Peyer's patch (tissue), 4 donors: ENCODE measurements around the gene PSMC3. TPM values are rescaled to one million over a fixed set of nuclear protein-coding genes. Genes with fewer than 3 reads are reported as not detected.
A peak's percentile ranks its signal among the peaks of the same experiment; 100 is the strongest.

Source experiments
- DNase-seq, 3 donors: peaks; one replicate each; pipeline ENCODE4 v3.0.0-alpha.2; 2017 to 2019
- H3K27ac ChIP-seq, 4 donors: fragments of 200-600 bp; sonication (generic); one replicate each; pipeline ENCODE4 v1.5.1; 2016 to 2019
- H3K27me3 ChIP-seq, 2 donors: fragments of 200-600 bp; sonication (generic); one replicate each; pipeline ENCODE4 v1.5.1; 2019
- H3K36me3 ChIP-seq, 3 donors: fragments of 200-600 bp; sonication (generic); one replicate each; pipeline ENCODE4 v1.5.1; 2016 to 2019
- H3K4me1 ChIP-seq, 4 donors: fragments of 200-600 bp; sonication (generic); one replicate each; pipeline ENCODE4 v1.5.1; 2016 to 2019
- H3K4me3 ChIP-seq, 4 donors: fragments of 200-600 bp; sonication (generic); 1 replicate in 3 of 4; 2 replicates in 1 of 4; pipeline ENCODE4 v1.5.1; 2016 to 2019; ENCODE audit warnings: mild to moderate bottlenecking in 1 of 4
- H3K9me3 ChIP-seq, 4 donors: fragments of 200-600 bp; sonication (generic); one replicate each; pipeline ENCODE4 v1.5.1; 2016 to 2019; ENCODE audit warnings: mild to moderate bottlenecking in 1 of 4
- POLR2A ChIP-seq, 2 donors: fragments of 450-650 bp; IDR thresholded peaks; one replicate each; pipeline ENCODE4 v1.5.1; 2017; ENCODE audit warnings: antibody characterized with exemption in 2 of 2, mild to moderate bottlenecking in 2 of 2, moderate library complexity in 2 of 2
- total RNA-seq, 4 donors: library from RNA; depleted of rRNA; stranded (reverse); fragments of >200 nt; gene quantifications; one replicate each; pipeline ENCODE4 v1.1.0, GENCODE V29; 2016
- TF ChIP-seq, protein P1 (sequence below), 6 experiments: fragments of 450-650 bp in 4 of 6; fragments of 200-600 bp in 2 of 6; sonication (generic) in 1 of 6; IDR thresholded peaks; one replicate each; pipeline ENCODE4 v1.5.1; 2017 to 2019; ENCODE audit warnings: antibody characterized with exemption in 6 of 6, mild to moderate bottlenecking in 3 of 6, moderate library complexity in 1 of 6

Gene PSMC3
- total RNA-seq, 4 donors from 2014 or later = 47.6 to 121 (median 70.9) TPM

DNA sequence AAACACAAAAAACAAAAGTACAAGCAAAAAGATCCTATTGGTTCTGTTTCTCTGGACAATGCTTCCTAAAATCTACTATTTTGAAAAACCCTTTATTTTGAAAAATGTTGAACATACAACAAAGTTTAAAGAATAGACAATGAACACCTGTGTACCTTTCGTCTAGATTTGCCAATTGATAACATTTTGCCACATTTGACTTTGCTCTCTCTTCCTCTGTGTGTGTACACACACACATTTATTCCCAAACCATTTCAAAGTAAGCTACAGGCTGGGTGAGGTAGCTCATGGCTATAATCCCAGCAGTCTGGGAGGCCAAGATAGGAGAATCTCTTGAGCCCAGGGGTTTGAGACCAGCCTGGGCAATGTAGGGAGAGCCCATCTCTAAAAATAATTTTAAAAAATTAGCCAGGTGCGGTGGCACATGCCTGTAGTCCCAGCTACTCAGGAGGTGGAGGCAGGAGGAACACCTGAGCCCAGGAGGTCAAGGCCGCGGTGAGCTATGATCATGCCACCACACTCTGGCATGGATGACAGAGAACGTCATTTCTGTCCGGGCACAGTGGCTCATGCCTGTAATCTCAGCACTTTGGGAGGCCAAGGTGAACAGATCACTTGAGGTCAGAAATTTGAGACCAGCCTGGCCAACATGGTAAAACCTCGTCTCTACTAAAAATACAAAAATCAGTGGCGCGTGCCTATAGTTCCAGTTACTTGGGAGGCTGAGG lies 5.3 kb upstream of the PSMC3 start:
- TF ChIP-seq, protein P1, sequence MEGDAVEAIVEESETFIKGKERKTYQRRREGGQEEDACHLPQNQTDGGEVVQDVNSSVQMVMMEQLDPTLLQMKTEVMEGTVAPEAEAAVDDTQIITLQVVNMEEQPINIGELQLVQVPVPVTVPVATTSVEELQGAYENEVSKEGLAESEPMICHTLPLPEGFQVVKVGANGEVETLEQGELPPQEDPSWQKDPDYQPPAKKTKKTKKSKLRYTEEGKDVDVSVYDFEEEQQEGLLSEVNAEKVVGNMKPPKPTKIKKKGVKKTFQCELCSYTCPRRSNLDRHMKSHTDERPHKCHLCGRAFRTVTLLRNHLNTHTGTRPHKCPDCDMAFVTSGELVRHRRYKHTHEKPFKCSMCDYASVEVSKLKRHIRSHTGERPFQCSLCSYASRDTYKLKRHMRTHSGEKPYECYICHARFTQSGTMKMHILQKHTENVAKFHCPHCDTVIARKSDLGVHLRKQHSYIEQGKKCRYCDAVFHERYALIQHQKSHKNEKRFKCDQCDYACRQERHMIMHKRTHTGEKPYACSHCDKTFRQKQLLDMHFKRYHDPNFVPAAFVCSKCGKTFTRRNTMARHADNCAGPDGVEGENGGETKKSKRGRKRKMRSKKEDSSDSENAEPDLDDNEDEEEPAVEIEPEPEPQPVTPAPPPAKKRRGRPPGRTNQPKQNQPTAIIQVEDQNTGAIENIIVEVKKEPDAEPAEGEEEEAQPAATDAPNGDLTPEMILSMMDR (IDR thresholded peaks at IDR 0.05) = no peak
- no peak for TF ChIP-seq POLR2A (IDR thresholded peaks at IDR 0.05)
- Histone ChIP-seq H3K9me3 (no peaks in the 10 kb centered on the region), H3K36me3 (no peaks in the 10 kb centered on the region), H3K4me3 (no peak overlapping the region), H3K27me3 (no peaks in the 10 kb centered on the region), H3K4me1 (no peaks in the 10 kb centered on the region), H3K27ac (no peak overlapping the region)
- no peak for DNase-seq

DNA sequence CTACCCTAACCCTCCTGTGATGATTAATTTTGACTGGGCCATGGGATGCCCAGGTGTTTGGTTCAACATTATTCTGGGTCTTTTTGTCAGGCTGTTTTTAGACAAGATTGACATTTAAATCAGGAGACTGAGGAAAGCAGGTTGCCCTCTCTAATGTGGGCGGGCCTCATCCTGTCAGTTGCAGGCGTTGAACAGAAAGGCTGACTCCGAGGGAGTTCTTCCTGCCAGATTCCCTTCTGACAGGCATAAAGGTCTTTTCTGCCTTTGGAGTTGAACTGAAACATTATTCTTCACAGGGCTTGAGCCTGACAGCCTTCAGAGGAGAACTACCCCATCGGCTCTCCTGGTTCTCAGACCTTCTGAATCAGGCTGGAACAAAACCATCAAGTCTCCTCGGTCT lies 4.3 kb upstream of the PSMC3 start:
- DNase-seq = no peak
- TF ChIP-seq, protein P1 (IDR thresholded peaks at IDR 0.05) = no peak
- no peak for TF ChIP-seq POLR2A (IDR thresholded peaks at IDR 0.05)

DNA sequence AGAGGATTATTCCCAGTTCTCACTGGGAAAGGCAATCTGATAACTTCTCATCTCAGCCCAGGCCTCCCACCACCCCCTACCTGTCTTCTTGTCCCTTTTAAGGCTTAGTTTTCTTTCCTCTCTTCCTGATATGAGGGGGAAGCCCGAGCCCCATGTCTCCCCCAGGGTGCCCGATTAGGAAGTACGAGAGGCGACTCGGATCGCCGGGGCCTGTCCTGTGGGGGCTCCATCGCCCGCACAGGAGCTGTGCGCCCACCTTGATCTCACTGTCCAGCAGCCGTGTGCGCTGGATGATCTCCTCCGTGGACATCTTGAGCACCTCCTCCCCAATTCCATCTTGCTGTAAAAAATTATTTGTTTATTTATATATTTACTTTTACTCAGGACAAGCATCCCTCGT lies 628 bp downstream of the PSMC3 start:
- Histone ChIP-seq H3K4me3 (peak overlapping the region; percentile 74 to 90 (median 82)), H3K4me1 (peaks cover 3 to 12% (median 9%) of the 10 kb centered on the region in 4 donors), H3K27ac (peak overlapping the region; percentile 80 to 86 (median 82)), H3K27me3 (no peaks in the 10 kb centered on the region), H3K36me3 (peaks cover 0 to 42% (median 0%) of the 10 kb centered on the region in 3 donors), H3K9me3 (no peaks in the 10 kb centered on the region)
- TF ChIP-seq POLR2A (IDR thresholded peaks at IDR 0.05) = no peak
- TF ChIP-seq, protein P1 (IDR thresholded peaks at IDR 0.05) = no peak
- DNase-seq = no peak

More for the DNA sequence above, 4.3 kb upstream of the PSMC3 start:
- no peak overlapping the region for H3K4me3 ChIP-seq
- no peak overlapping the region for H3K27ac ChIP-seq
- peaks cover 0 to 2% (median under 1%) of the 10 kb centered on the region in 4 donors for H3K4me1 ChIP-seq
- H3K9me3 ChIP-seq = no peaks in the 10 kb centered on the region
- H3K36me3 ChIP-seq = no peaks in the 10 kb centered on the region
- H3K27me3 ChIP-seq = no peaks in the 10 kb centered on the region

DNA sequence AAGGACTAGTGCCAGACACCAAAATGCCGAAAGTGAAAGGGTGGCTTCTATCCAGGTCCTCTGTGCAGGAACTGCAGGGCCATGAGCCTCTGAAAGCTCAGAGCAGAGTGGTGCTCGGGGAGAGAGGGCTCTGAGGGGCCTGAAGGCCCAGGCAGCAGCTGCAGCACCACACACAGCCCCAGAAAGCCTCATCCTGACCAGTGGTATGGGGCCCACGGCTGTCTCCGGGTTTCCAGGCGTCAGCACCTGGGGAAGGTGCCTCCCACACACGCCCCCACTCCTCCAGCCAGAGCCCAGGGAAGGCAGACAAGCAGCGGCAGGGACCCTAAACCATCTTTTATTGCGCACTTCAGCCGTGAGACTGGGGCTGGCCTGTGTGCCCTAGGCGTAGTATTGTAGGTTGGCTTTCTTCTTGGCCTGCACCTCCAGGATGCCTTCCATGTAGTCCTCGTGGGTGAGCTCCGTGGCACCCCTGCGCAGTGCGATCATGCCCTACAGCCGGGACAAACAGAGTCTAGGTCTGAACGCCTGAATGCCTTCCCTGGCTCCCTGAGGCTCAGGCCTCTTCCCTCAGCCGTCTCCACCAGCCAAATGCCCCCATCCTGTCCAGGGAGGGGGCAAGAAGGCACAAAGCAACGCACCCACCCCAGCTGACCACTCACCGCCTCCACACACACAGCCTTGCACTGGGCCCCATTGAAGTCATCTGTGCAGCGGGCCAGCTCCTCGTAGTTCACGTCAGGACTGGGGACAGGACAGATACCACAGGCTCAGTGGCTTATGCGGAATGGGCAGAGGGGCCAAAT lies 7.6 kb downstream of the PSMC3 start:
- TF ChIP-seq, protein P1 (IDR thresholded peaks at IDR 0.05) = no peak
- TF ChIP-seq POLR2A (IDR thresholded peaks at IDR 0.05) = no peak
- H3K9me3 ChIP-seq = no peaks in the 10 kb centered on the region
- H3K4me1 ChIP-seq = peaks cover 0 to 14% (median 0%) of the 10 kb centered on the region in 4 donors
- no peak overlapping the region for H3K27ac ChIP-seq
- DNase-seq = no peak
- peaks cover 0 to 81% (median 0%) of the 10 kb centered on the region in 3 donors for H3K36me3 ChIP-seq
- no peaks in the 10 kb centered on the region for H3K27me3 ChIP-seq
- H3K4me3 ChIP-seq = no peak overlapping the region

DNA sequence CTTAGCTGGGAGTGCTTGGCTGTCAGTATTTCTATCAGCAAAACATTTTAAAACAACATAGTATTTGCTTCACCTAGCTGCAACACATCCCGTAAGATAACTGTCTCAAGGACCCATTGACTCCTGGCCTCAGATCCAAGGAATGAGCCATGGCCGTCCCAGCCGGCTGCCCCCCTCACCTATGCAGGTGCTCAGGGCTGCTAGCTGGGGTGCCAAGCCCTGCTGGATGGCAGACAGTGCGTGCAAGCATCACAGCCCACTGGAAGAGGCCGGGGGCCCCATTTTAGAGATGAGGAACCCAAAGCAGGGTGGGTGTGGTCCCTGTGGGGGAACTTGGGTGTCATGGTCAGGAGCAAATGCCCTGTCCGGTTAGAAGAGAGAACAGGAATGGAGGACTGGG lies 8.5 kb downstream of the PSMC3 start:
- TF ChIP-seq, protein P1 (IDR thresholded peaks at IDR 0.05) = no peak
- TF ChIP-seq POLR2A (IDR thresholded peaks at IDR 0.05) = no peak
- no peak overlapping the region for H3K4me3 ChIP-seq
- no peak for DNase-seq
- H3K9me3 ChIP-seq = no peaks in the 10 kb centered on the region
- no peaks in the 10 kb centered on the region for H3K27me3 ChIP-seq
- peaks cover 0 to 14% (median 0%) of the 10 kb centered on the region in 4 donors for H3K4me1 ChIP-seq
- peaks cover 0 to 77% (median 0%) of the 10 kb centered on the region in 3 donors for H3K36me3 ChIP-seq
- H3K27ac ChIP-seq = no peak overlapping the region
